HepG2 (cell line): ENCODE results near the gene TMEM131. TPM values are rescaled to one million over a fixed set of nuclear protein-coding genes. Genes with fewer than 3 reads are reported as not detected.

Experiments used
- FIP1L1 ChIP-seq: fragments of 200-400 bp; formaldehyde crosslinking; IDR thresholded peaks from 2 replicates; pipeline ENCODE4 v1.6.1; 2018; ENCODE audit warnings: low read depth, mild to moderate bottlenecking, low read length, moderate library complexity, borderline replicate concordance; ENCODE audit not compliant: insufficient read depth
- FOXO4 ChIP-seq: sonication (generic); formaldehyde crosslinking; conservative IDR thresholded peaks from 2 replicates; pipeline ENCODE4 v1.8.1; 2023; ENCODE audit warnings: missing genetic modification reagents
- GATAD2A ChIP-seq: IDR thresholded peaks from 2 replicates; pipeline ENCODE4 v1.6.1; 2016
- SATB2 ChIP-seq: sonication (generic); formaldehyde crosslinking; IDR thresholded peaks from 2 replicates; pipeline ENCODE4 v1.5.0; 2020; ENCODE audit warnings: missing genetic modification reagents
- SMC3 ChIP-seq: IDR thresholded peaks from 2 replicates; pipeline ENCODE4 v1.6.1; 2011; ENCODE audit warnings: low read length, improper control_type of control experiment
- SNAPC4 ChIP-seq: sonication (generic); formaldehyde crosslinking; IDR thresholded peaks from 2 replicates; pipeline ENCODE4 v1.4.0; 2020; ENCODE audit warnings: mild to moderate bottlenecking, missing genetic modification reagents
- TRIM22 ChIP-seq: fragments of 450-650 bp; IDR thresholded peaks from 2 replicates; pipeline ENCODE4 v1.6.1; 2017
- USF2 ChIP-seq, 2 experiments: sonication (generic) in 1 of 2; formaldehyde crosslinking in 1 of 2; IDR thresholded peaks; 2 replicates each; pipeline versions ENCODE4 v1.5.1 to v1.6.1; 2011 to 2020; ENCODE audit warnings: borderline replicate concordance in 1 of 2, low read depth in 1 of 2, low read length in 1 of 2, mild to moderate bottlenecking in 1 of 2, missing genetic modification reagents in 1 of 2, moderate library complexity in 1 of 2
- ZBTB21 ChIP-seq: sonication (generic); formaldehyde crosslinking; IDR thresholded peaks from 2 replicates; pipeline ENCODE4 v1.4.0; 2020; ENCODE audit warnings: missing genetic modification reagents
- ZFP37 ChIP-seq: sonication (generic); formaldehyde crosslinking; IDR thresholded peaks from 2 replicates; pipeline ENCODE4 v1.4.0; 2020; ENCODE audit warnings: missing genetic modification reagents, borderline replicate concordance
- ZNF234 ChIP-seq: sonication (generic); formaldehyde crosslinking; conservative IDR thresholded peaks from 2 replicates; pipeline ENCODE4 v1.5.1; 2020; ENCODE audit warnings: mild to moderate bottlenecking, missing genetic modification reagents
- ZNF609 ChIP-seq: sonication (generic); formaldehyde crosslinking; IDR thresholded peaks from 2 replicates; pipeline ENCODE4 v1.4.0; 2020; ENCODE audit warnings: mild to moderate bottlenecking, missing genetic modification reagents, borderline replicate concordance
- ZNF788 ChIP-seq: sonication (generic); formaldehyde crosslinking; IDR thresholded peaks from 2 replicates; pipeline ENCODE4 v1.5.0; 2020; ENCODE audit warnings: mild to moderate bottlenecking, missing genetic modification reagents, borderline replicate concordance
- ZSCAN22 ChIP-seq: sonication (generic); formaldehyde crosslinking; IDR thresholded peaks from 2 replicates; pipeline ENCODE4 v1.4.0; 2020; ENCODE audit warnings: mild to moderate bottlenecking, missing genetic modification reagents
- polyA plus RNA-seq, 8 experiments: library from polyadenylated mRNA; depleted of rRNA in 3 of 8; stranded (reverse) in 7 of 8; unstranded in 1 of 8; fragments of >200 nt; fragmentation: Illumina TruSeq in 4 of 8; extraction: Trizol in 4 of 8; gene quantifications; 2 replicates each; pipeline versions ENCODE4 v1.2.1 to v1.2.3, GENCODE V29; 2011 to 2016; ENCODE audit warnings: low read depth in 4 of 8, missing spikeins in 1 of 8, mixed read lengths in 1 of 8; ENCODE audit not compliant: insufficient read depth in 1 of 8
- total RNA-seq, 5 experiments: library from RNA; depleted of rRNA; stranded (reverse); fragments of >200 nt; fragmentation: Illumina TruSeq; extraction: Trizol; gene quantifications; 2 replicates each; pipeline ENCODE4 v1.2.3, GENCODE V29; 2016; ENCODE audit warnings: low read depth in 1 of 5

TMEM131 gene
- total and polyA plus RNA-seq, 2 of the 13 experiments (the other 11 are each of a cell fraction or from before 2014, with no cell fraction given): 17.9 to 19.5 TPM

GRCh38 chr2:97870396-97870843, 125.3 kb downstream of the TMEM131 start (continued):
- TF ChIP-seq SNAPC4 (no peak), TRIM22 (no peak), ZNF234 (no peak), ZBTB21 (CRISPR knock-in tag) (no peak), FIP1L1 (no peak), ZFP37 (CRISPR knock-in tag) (no peak), ZNF788 (no peak), SMC3 (no peak), USF2 (IDR thresholded peaks at IDR 0.05; ENCODE audit: low read depth, low read length) (no peak), USF2 (CRISPR knock-in tag; IDR thresholded peaks at IDR 0.05; ENCODE audit: borderline replicate concordance) (no peak), ZSCAN22 (CRISPR knock-in tag) (no peak), SATB2 (CRISPR knock-in tag) (no peak), ZNF609 (no peak), FOXO4 (CRISPR knock-in tag) (no peak), GATAD2A (CRISPR knock-in tag) (0 out of 2 replicates have a peak, but pooled peaks have one; percentile 36)
